Measurements from ENCODE around the gene CHRD.
"Not testable (repeated sequence)": the region's sequence is repeated elsewhere in the genome, so short reads cannot be mapped to it uniquely, and the experiment has no call there.

CHRD gene

DNA sequence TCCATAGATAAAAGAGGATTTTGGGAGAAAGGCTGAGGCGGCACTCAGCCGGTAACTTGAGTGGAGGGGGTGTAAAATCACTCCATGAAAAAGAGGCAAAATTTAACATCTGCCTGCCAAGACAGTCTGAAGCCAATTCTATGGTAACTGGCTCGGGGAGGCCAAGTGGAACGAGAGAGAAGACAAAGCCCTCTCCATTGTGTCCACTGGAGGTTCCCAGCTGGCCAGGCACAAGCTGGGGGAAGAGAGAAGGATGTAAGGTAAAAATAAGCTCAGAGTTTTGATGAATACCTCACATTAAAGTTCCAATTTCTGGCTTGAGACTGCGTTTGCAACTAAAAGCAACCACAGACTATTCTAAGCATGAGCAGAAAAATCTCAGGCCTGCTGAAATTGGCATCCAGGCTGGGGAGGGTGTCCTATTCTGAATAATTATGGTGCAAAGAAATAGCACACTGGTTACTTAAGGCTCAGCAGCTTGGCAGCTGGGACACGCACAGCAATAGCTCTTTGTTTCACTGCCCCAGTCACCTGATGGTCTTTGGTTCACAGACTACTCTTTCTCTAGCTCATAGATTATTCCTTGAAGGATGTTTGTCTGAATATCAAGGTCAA, 48.8 kb downstream of the CHRD start:
- peak; percentile 24 for DNase-seq

DNA sequence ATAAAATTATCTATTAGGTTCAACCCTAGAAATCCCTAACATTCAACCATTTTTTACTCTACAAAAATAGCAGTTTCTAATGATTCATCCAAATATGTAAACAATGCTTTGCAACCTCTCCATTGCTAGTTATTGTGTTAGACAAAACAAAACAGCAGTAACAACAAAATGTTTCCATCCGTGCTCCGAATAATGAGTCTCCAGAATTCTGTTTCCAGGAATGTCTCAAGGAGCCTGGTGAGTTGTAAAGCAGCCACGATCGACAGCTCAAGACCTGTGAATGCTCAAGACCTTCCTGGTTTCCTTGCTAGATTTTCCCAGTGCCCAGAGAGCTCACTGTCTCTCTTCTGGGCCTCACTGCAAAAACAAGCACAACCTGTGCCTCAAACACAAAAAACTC, 49.9 kb downstream of the CHRD start:
- no peak for DNase-seq

DNA sequence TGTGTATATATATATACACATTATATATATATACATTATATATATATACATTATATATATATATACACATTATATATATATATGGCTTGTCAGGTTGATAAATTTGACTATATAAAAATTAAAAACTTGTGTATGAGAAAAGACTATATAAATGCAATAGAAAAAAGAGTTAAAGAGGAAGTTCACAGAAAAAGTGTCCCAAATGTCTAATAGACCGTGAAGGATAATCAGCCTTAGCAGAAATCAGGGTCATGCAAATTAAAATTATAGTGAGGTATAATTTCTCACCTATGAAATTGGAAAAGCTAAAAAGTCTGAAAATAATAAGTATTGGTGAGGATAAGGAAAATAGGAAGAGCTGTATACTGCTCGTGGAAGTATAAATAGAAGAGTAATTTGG, 51.1 kb downstream of the CHRD start:
- DNase-seq: no peak

DNA sequence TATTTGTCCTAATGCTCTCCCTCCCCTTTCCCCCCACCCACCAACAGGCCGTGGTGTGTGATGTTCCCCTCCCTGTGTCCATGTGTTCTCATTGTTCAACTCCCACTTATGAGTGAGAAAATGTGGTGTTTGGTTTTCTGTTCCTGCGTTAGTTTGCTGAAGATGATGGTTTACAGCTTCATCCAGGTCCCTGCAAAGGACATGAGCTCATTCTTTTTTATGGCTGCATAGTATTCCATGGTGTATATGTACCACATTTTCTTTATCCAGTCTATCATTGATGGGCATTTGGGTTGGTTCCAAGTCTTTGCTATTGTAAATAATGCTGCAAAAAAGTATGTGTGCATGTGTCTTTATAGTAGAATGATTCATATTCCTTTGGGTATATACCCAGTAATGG, 53.3 kb downstream of the CHRD start:
- not testable (repeated sequence) for DNase-seq

DNA sequence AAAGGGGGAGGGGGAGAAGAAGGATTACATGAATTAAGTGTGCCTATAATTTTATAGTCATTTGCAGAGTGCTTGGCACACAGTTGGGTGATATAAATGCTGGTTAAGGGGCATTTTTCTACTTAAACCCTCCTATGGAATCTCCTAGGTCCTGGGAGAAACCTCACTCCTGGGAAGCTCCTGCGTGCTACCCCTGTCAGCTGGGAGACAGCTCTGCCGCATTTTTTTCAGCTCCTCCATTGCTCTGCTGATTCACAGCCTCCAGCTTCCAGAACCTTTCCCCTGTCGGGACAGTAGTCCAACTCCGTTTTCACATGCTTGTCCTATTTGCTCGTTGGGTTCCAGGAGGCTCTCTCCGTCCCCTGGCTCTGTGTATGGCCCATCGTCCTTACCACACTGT, 59.2 kb downstream of the CHRD start:
- DNase-seq: no peak

Measured in fibroblast of skin of right biceps (primary cell).